Colon (tissue), 2 donors: ENCODE data around the gene DMRTA2.

ENCODE experiments used
- FAIRE-seq: peaks from 2 replicates; lab custom pipeline; 2012; peaks lifted over from hg19 to GRCh38; lab: Jason Lieb, UNC
- donor health status: control.
- donor health status: control.

DMRTA2 gene

DNA sequence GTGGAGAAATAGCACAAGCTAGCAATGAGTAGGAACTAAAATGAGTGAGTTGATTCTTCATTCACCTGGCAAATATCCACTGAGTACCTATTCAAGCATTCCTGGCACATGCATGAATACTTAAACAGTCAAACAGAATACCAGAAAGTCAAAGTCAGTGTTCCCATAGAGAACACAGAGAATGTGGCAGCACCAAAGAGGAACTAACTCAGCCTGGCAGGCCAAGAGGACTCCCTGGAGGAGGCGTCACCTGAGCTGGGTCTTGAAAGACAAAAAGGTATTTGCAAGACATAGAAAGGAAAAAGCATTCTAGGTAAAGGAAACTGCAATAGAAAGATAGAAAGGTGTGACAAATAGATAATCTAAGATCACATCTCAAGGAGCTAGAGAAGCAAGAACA lies 49.7 kb downstream of the DMRTA2 start:
- no peak for FAIRE-seq

GRCh38 chr1:50371749-50372148 lies 51.5 kb downstream of the DMRTA2 start:
- no peak for FAIRE-seq

GRCh38 chr1:50369830-50370229 lies 53.4 kb downstream of the DMRTA2 start:
- no peak for FAIRE-seq

DNA sequence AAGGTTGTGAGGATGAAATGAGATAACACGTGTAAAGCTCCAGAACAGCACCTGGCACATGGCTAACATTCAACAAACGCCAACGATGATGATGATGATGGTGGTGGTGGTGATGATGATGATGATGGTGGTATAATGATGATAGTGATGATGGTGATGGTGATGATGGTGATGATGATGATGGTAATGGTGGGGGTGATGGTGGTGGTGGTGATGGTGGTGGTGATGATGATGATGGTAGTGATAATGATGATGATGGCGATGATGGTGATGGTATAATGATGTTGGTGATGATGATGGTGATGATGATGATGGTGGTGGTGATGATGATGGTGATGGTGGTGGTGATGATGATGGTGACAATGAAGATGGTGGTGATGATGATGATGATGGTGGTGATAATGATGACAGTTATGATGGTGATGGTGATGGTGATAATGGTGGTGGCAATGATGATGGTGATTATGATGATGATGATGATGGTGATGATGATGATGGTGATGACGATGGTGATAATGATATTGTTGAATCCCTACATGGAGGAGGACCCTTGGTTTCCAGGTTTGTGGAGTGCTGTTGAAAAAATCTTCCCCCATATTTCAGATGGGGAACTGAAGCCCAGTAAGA lies 54.1 kb downstream of the DMRTA2 start:
- FAIRE-seq = no peak

GRCh38 chr1:50368179-50369007 lies 54.9 kb downstream of the DMRTA2 start:
- no peak for FAIRE-seq
